NB4 (cell line): ENCODE data around the gene KHDC1L.

Source experiments
- DNase-seq: peaks from one replicate; pipeline ENCODE4 v3.0.0; 2010; ENCODE audit warnings: low read depth
- H3K4me3 ChIP-seq: one replicate; pipeline ENCODE4 v1.5.1; 2011; ENCODE audit warnings: mild to moderate bottlenecking, low read depth, low read length, moderate library complexity
- CTCF ChIP-seq: IDR thresholded peaks from one replicate; pipeline ENCODE4 v1.5.1; 2012; ENCODE audit warnings: low read depth, low read length
- MAX ChIP-seq: IDR thresholded peaks from 2 replicates; pipeline ENCODE4 v1.6.1; 2011; ENCODE audit warnings: low read depth, low read length
- MYC ChIP-seq: IDR thresholded peaks from 2 replicates; pipeline ENCODE4 v1.6.1; 2011; ENCODE audit warnings: low read depth, low read length
- POLR2A ChIP-seq: IDR thresholded peaks from 2 replicates; pipeline ENCODE4 v1.6.1; 2011; ENCODE audit warnings: mild to moderate bottlenecking; ENCODE audit not compliant: insufficient read length; ENCODE audit errors: extremely low read depth

Gene KHDC1L

GRCh38 chr6:73180763-73181619 is 44.3 kb downstream of the KHDC1L start:
- DNase-seq, result peak; percentile 70
- no peak overlapping the region for H3K4me3 ChIP-seq
- TF ChIP-seq CTCF (peak; percentile 83), POLR2A (no peak), MAX (peak; percentile 51; the same call in 1 of the 2 replicates), MYC (no peak)

- TF ChIP-seq POLR2A (no peak), MAX (no peak), CTCF (no peak), MYC (no peak)
- peak; percentile 12 for DNase-seq
- H3K4me3 ChIP-seq, result no peak overlapping the region
Observed at GRCh38 chr6:73180076-73180738, 45.1 kb downstream of the KHDC1L start.

- no peak overlapping the region for H3K4me3 ChIP-seq
- no peak for DNase-seq
- TF ChIP-seq POLR2A (no peak), MAX (no peak), CTCF (no peak), MYC (no peak)
Observed at GRCh38 chr6:73177221-73177944, 47.9 kb downstream of the KHDC1L start.

- no peak for TF ChIP-seq MYC
- TF ChIP-seq MAX, result no peak
- TF ChIP-seq CTCF, result no peak
- no peak for TF ChIP-seq POLR2A
- no peak for DNase-seq
- H3K4me3 ChIP-seq, result no peak overlapping the region
Observed at GRCh38 chr6:73176057-73176456, 49.2 kb downstream of the KHDC1L start.

GRCh38 chr6:73174646-73175045 is 50.6 kb downstream of the KHDC1L start:
- H3K4me3 ChIP-seq, result no peak overlapping the region
- no peak for DNase-seq
- no peak for TF ChIP-seq POLR2A
- TF ChIP-seq CTCF, result no peak
- no peak for TF ChIP-seq MYC
- TF ChIP-seq MAX, result no peak
